Measurements from ENCODE around the gene ACACA. TPM values are rescaled to one million over a fixed set of nuclear protein-coding genes. Genes with fewer than 3 reads are reported as not detected.
A peak's percentile ranks its signal among the peaks of the same experiment; 100 is the strongest.

Gene ACACA
- 33.0 and 40.3 TPM in 2 replicates for total RNA-seq (2014; rRNA removed)
- Bru-seq, nascent RNA, result percentile 76 among the genes with signal in this experiment
- percentile 74 among the genes with signal in this experiment for BruChase-seq, experiment 1, labeled RNA remaining after a 6-hour chase
- percentile 77 among the genes with signal in this experiment for BruChase-seq, experiment 2, labeled RNA remaining after a 2-hour chase
- long read RNA-seq, partial matches to known transcripts, result 14 of 34 reads
- long read RNA-seq, other reads (novel, unspliced or antisense), result 20 of 34 reads

GRCh38 chr17:37406635-37407461, at the start of gene ACACA, which contains the start of gene TADA2A:
Gene ACACA, minus strand, starts transcription at chr17:37406836. Its CDS starts 537 bp downstream, at chr17:37406299.
Gene TADA2A, plus strand, starts transcription at chr17:37406886. Its CDS starts 4,480 bp downstream, at chr17:37411366.
- H3K27me3 ChIP-seq (ENCODE audit: low read length), result no peaks in the 10 kb centered on the region
- peak within 1 kb of the TSS; percentile 99 for H3K4me2 ChIP-seq (ENCODE audit: low read length)
- DNase-seq (peak; percentile 76), ATAC-seq (peak; percentile 94)
- H3K9me3 ChIP-seq (ENCODE audit: low read length), result no peaks in the 10 kb centered on the region
- 0 out of 2 replicates have a peak, but pooled peaks have one; percentile 51 for TF ChIP-seq EZH2phosphoT487 (IDR thresholded peaks at IDR 0.05; ENCODE audit: borderline replicate concordance, low read length)
- TF ChIP-seq CTCF (conservative IDR thresholded peaks at IDR 0.05; ENCODE audit: low read depth, low read length), result no peak
- CTCF ChIA-PET, result no interaction called here
- H3F3A ChIP-seq (ENCODE audit: low read length, unreplicated experiment), result no peaks in the 10 kb centered on the region
- POLR2A ChIA-PET (ENCODE audit: unreplicated experiment), result interaction anchor here (1.0 kb wide), 1 partner anchor 40 kb away, joined by 3 read pairs; no protein-coding TSS in a partner anchor
- no TSS peak for BruUV-seq (replicated peaks)
- no peaks in the 10 kb centered on the region for H3K9me2 ChIP-seq (replicated peaks; ENCODE audit: low read length)
- peak within 1 kb of the TSS; percentile 96 for H3K9ac ChIP-seq (ENCODE audit: low read length)
- H3K4me1 ChIP-seq (ENCODE audit: insufficient read depth, low read length), result peaks cover 12% of the 10 kb centered on the region
- H3K27ac ChIP-seq (ENCODE audit: low read length), result peak within 1 kb of the TSS; percentile 83
- no peaks in the 10 kb centered on the region for H4K20me1 ChIP-seq (ENCODE audit: low read length)
- no peaks in the 10 kb centered on the region for H3K36me3 ChIP-seq (ENCODE audit: low read depth, low read length)
- peaks cover 58% of the 10 kb centered on the region for H3K79me2 ChIP-seq (ENCODE audit: low read length)
- peak within 1 kb of the TSS; percentile 84 for H2AFZ ChIP-seq (ENCODE audit: low read length)
- intact Hi-C loops (cut with micrococcal nuclease), result loop anchor here (10.0 kb wide), 1 partner anchor 78 kb away; the partner anchor contains the start of gene DUSP14
- peak within 1 kb of the TSS; percentile 99 for H3K4me3 ChIP-seq (ENCODE audit: low read length)

- H3K79me2 ChIP-seq (ENCODE audit: low read length), result 0 out of 2 replicates have a peak, but pooled peaks cover 4% of the 10 kb centered on the region
- H3K36me3 ChIP-seq (ENCODE audit: low read depth, low read length), result peaks cover 2% of the 10 kb centered on the region; the same call in 1 of the 2 replicates
- peak overlapping the region; percentile 24; the same call in 1 of the 2 replicates for H3K4me3 ChIP-seq (ENCODE audit: low read length)
- TF ChIP-seq CTCF (conservative IDR thresholded peaks at IDR 0.05; ENCODE audit: low read depth, low read length) (no peak), EZH2phosphoT487 (IDR thresholded peaks at IDR 0.05; ENCODE audit: borderline replicate concordance, low read length) (no peak), EZH2 (IDR thresholded peaks at IDR 0.05; ENCODE audit: low read length, unreplicated experiment) (no peak)
- H3K27ac ChIP-seq (ENCODE audit: low read length), result peak overlapping the region; percentile 72
- no peaks in the 10 kb centered on the region for H3F3A ChIP-seq (ENCODE audit: low read length, unreplicated experiment)
- H3K27me3 ChIP-seq (ENCODE audit: low read length), result no peaks in the 10 kb centered on the region
- ChIA-PET CTCF (interaction anchor here (1.0 kb wide), 1 partner anchor 77 kb away, joined by 3 read pairs; no protein-coding TSS in a partner anchor), POLR2A (ENCODE audit: unreplicated experiment) (interaction anchor here (0.5 to 0.6 kb wide), 2 partner anchors 9 to 91 kb away, joined by 4 to 9 read pairs; no protein-coding TSS in a partner anchor)
- peaks cover 57% of the 10 kb centered on the region for H3K4me1 ChIP-seq (ENCODE audit: insufficient read depth, low read length)
- H3K9me3 ChIP-seq (ENCODE audit: low read length), result no peaks in the 10 kb centered on the region
- intact Hi-C loops (cut with micrococcal nuclease), result no loop called here
- H3K9ac ChIP-seq (ENCODE audit: low read length), result no peak overlapping the region
- DNase-seq (peak; percentile 72), ATAC-seq (peak; percentile 68)
- no TSS peak for BruUV-seq (replicated peaks)
- H3K9me2 ChIP-seq (replicated peaks; ENCODE audit: low read length), result no peaks in the 10 kb centered on the region
- peak overlapping the region; percentile 55 for H3K4me2 ChIP-seq (ENCODE audit: low read length)
- no peaks in the 10 kb centered on the region for H4K20me1 ChIP-seq (ENCODE audit: low read length)
- H2AFZ ChIP-seq (ENCODE audit: low read length), result 0 out of 2 replicates have a peak overlapping the region, but pooled peaks have one; percentile 49
These were observed 43.5 kb upstream of the ACACA start for GRCh38 chr17:37450112-37450511.
